ENCODE data around the gene KBTBD7.

DNA sequence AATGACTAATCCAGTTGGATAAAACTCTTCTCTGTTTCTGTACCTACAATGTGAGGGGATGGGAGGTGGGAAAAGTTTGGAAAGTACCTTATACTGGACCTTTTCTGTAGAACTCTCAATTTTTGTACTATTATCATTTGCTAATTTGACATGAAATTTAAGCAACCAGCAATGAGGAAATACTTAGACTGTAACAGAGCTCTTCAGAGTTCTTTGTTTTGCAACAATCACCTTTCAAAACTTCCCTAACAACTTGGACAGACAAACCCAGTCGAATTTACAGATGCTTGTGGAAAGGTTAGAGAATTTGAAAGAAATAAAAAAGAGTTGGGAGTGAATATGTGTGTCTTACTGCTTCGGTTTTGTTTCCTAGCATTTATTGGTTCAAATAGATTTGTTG, 16.8 kb downstream of the KBTBD7 start:
- TF ChIP-seq, protein P1, sequence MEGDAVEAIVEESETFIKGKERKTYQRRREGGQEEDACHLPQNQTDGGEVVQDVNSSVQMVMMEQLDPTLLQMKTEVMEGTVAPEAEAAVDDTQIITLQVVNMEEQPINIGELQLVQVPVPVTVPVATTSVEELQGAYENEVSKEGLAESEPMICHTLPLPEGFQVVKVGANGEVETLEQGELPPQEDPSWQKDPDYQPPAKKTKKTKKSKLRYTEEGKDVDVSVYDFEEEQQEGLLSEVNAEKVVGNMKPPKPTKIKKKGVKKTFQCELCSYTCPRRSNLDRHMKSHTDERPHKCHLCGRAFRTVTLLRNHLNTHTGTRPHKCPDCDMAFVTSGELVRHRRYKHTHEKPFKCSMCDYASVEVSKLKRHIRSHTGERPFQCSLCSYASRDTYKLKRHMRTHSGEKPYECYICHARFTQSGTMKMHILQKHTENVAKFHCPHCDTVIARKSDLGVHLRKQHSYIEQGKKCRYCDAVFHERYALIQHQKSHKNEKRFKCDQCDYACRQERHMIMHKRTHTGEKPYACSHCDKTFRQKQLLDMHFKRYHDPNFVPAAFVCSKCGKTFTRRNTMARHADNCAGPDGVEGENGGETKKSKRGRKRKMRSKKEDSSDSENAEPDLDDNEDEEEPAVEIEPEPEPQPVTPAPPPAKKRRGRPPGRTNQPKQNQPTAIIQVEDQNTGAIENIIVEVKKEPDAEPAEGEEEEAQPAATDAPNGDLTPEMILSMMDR (IDR thresholded peaks at IDR 0.05 in 8 of 11, conservative IDR thresholded peaks at IDR 0.05 in 3 of 11): no peak
- no peak for TF ChIP-seq POLR2A (IDR thresholded peaks at IDR 0.05)

Measured in spleen (tissue), 7 donors.